Activated naive CD4-positive, alpha-beta T cell treated with anti-CD3 and anti-CD28 coated beads, Interleukin-2, amount 50 U/mL, for 72 hours (primary cell): ENCODE results near the gene TRPM1. TPM values are rescaled to one million over a fixed set of nuclear protein-coding genes. Genes with fewer than 3 reads are reported as not detected.
A peak's percentile ranks its signal among the peaks of the same experiment; 100 is the strongest.

Experiments used
- ATAC-seq, 2 donors: fragments of 150-1000 bp; cut with Tn5 transposase; 2 replicates each; pipeline ENCODE4 v1.10.0; 2021; ENCODE audit warnings: mild to moderate bottlenecking in 2 of 2, moderate library complexity in 2 of 2
- DNase-seq, 2 donors: peaks; one replicate each; pipeline ENCODE4 v3.0.0; 2021 to 2022; ENCODE audit warnings: low spot score in 2 of 2
- H3K27ac Mint-ChIP-seq, 2 donors: one replicate each; pipeline ENCODE4 v1.8.0; 2022; ENCODE audit warnings: mild to moderate bottlenecking in 2 of 2, mixed read lengths in 2 of 2
- H3K36me3 Mint-ChIP-seq, 2 donors: one replicate each; pipeline ENCODE4 v1.8.0; 2022; ENCODE audit warnings: mixed read lengths in 2 of 2
- H3K9me3 Mint-ChIP-seq, 2 donors: one replicate each; pipeline ENCODE4 v1.8.0; 2022; ENCODE audit warnings: mixed read lengths in 2 of 2
- total RNA-seq, 2 donors: library from RNA; stranded (reverse); gene quantifications; one replicate each; pipeline ENCODE4 v1.2.3, GENCODE V29; 2022

The TRPM1 gene
- total RNA-seq, 2 donors from 2014 or later, result not detected

DNA sequence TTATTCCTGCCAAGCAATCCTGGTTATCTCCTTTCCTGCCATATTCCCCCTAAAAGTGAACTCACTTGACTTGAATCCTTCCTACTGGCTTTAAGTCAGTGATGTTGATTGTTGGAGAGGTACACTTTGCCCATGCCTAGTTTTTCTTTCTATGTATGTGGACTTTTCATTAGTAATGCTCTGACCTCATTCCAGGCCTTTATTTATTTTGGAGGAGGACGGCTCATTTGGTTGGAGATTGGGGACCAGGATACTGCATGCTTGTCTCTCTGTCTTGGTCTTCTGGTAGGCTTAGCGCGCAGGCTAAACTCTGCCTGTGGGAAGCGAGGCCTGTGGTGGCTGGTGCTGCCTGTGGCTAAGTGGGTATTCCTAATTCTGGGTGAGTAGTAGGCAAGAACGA lies 81.0 kb downstream of the TRPM1 start:
- H3K27ac Mint-ChIP-seq, result no peak overlapping the region
- DNase-seq (no peak), ATAC-seq (no peak)
- H3K9me3 Mint-ChIP-seq, result no peaks in the 10 kb centered on the region
- no peaks in the 10 kb centered on the region for H3K36me3 Mint-ChIP-seq

DNA sequence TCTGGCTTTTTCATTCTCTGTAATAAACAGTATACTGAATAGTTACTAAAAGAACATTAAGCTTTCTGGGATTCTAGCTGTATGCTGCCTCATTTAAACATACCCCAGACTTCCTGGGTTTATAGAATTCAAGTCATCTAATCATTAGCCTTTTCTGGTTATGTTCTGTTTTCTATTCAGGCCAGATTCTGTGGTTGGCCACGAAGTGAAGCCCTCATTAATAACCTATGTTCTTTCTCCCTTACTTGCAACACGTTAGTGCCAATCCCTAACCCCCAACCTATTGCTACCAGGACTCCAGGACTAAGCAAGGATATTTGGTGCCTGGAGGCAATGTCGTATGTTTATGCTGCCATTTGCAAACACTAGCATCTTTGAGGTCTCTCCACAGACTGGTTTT lies 81.5 kb downstream of the TRPM1 start:
- DNase-seq (no peak), ATAC-seq (no peak)
- no peak overlapping the region for H3K27ac Mint-ChIP-seq
- no peaks in the 10 kb centered on the region for H3K36me3 Mint-ChIP-seq
- H3K9me3 Mint-ChIP-seq, result no peaks in the 10 kb centered on the region

DNA sequence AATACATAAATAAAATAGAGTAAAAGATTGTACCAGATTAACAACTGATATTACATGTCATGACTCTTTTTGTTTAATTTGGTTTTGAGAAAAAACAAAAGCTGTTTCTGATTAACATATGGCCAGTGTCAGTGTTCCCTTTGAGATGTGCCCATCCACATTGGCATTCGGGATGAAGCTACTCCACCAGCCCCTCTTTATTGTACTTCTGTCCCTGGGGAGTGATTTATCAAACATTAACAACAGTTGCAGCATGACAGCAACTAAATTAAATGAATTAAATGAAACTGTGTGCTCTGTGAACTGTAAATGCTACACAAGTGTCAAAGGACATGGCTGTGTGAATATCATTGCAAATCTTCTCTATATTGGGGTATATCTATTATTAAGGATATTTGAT lies 84.2 kb downstream of the TRPM1 start:
- no peak for ATAC-seq
- H3K9me3 Mint-ChIP-seq, result peaks cover 5 to 11% of the 10 kb centered on the region in 2 donors
- H3K27ac Mint-ChIP-seq, result no peak overlapping the region
- peaks cover 7 to 14% of the 10 kb centered on the region in 2 donors for H3K36me3 Mint-ChIP-seq
- no peak for DNase-seq

DNA sequence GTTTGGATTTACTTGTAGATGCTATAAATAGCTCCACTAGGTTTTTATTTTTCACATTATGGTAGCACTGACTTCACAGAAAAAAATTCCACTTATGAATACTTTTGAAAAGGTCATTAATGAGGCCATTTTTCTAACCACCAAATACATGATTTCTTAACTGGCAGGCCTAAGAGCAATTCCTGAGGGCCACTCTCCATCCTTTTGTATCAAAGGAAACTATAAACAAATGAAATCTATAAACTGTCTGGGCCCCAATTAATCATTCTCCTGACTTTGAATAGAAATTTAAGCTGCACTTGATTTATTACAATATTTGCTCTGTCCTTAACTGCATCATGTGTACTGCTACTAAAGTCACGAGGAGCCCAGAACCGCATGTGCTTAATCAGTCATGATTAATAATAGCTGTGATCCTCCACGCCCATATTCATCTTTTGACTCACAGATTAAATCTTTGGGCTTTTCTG lies 85.0 kb downstream of the TRPM1 start:
- Mint-ChIP-seq H3K27ac (no peak overlapping the region), H3K36me3 (peaks cover 10 to 17% of the 10 kb centered on the region in 2 donors), H3K9me3 (peaks cover 10 to 18% of the 10 kb centered on the region in 2 donors)
- DNase-seq (no peak), ATAC-seq (no peak)

DNA sequence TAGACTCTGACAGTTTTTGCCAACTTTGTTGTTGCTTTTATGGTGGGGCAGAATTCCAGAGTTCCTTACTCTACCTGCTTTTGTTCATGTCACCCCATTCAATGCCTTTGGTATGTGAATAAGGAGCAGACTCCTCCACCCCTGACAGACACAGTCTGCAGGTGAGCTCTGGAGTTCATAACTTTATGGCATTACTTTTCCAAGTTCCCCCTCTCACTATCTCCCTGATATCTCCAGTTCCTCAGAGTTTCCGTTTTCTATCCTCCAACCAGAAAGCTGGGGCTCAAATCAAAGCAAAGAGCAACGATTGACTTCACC lies 87.0 kb downstream of the TRPM1 start:
- DNase-seq (no peak), ATAC-seq (no peak)
- peaks cover 10 to 17% of the 10 kb centered on the region in 2 donors for H3K36me3 Mint-ChIP-seq
- H3K27ac Mint-ChIP-seq, result peak overlapping the region in 1 of 2 donors; percentile 8
- H3K9me3 Mint-ChIP-seq, result peaks cover 10 to 18% of the 10 kb centered on the region in 2 donors

DNA sequence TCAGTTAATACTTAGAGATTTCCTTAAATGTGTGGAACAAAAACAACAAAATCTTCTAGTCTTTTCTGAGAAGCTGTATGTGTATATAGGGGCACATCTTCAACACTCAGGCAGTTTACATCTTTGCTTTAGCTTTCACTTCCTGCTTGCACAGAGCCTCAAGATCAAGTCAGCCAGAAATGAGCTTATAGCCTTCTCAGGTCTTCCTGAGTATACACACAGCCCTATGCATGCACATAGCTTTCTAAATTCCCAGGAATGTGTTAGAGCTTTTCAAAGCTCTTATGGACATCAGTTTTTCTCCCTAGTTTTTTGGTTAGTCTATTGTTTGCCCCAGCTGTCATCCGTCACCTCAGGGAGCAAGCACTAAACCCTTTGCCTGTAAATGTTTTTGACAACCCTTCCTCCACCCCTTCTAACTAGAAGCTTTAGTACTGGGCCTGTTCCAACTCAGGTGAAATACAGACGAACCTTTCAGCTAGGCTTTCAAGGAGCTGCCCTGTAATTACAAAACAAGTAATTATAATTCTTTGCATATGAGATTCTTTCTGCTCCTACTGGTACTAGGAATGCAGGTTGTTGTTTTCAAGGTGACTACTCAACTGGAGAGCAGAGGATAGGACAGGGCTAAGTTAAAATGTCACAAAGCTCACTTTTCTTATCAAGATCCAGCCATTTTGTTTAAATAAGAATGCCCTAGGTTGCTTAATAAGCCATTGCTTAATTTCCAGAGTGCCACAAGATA lies 87.5 kb downstream of the TRPM1 start:
- DNase-seq, result no peak

DNA sequence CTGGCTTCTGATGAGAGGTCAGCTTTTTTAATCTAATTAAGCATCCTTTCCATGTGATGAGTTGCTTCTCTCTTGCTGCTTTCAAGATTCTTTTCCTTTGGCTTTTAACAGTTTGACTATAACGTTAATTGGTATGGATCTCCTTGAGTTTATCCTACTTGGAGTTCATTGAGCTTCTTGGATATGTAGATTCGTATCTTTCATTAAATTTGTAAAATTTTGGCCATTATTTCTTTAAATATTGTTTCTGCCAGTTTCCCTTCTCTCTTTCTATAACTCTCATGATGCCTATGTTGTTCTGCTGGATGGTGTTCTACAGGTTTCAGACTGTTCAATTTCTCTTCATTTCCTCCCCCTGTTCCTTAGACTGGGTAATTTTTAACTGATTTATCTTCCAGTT lies 89.1 kb downstream of the TRPM1 start:
- Mint-ChIP-seq H3K27ac (no peak overlapping the region), H3K9me3 (peaks cover 10 to 18% of the 10 kb centered on the region in 2 donors), H3K36me3 (peaks cover 10 to 17% of the 10 kb centered on the region in 2 donors)
- ATAC-seq (no peak), DNase-seq (no peak)

More for the DNA sequence above, 87.5 kb downstream of the TRPM1 start:
- peak overlapping the region in 1 of 2 donors; percentile 8 for H3K27ac Mint-ChIP-seq
- H3K9me3 Mint-ChIP-seq, result peaks cover 10 to 18% of the 10 kb centered on the region in 2 donors
- H3K36me3 Mint-ChIP-seq, result peaks cover 10 to 17% of the 10 kb centered on the region in 2 donors
- ATAC-seq, result peak in 1 of 2 donors; percentile 45

DNA sequence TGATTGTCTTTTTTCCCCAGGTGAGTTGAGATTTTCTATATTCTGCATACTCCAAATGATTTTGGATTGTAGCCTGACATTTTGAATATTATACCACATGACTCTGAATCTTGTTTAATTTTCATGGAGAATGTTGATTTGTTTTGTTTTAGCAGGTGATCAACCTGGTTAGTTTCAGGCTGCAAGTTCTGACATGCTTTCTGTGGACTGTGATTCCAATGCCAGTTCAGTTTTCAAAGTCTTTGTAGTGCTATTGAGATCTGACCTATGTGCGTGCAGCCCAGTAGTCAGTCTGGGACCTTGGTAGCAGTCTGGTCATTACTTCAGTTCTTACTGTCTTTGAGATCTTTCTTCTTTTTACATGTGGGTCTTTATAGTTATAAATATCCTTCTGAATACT lies 91.5 kb downstream of the TRPM1 start:
- no peak overlapping the region for H3K27ac Mint-ChIP-seq
- peaks cover 10 to 17% of the 10 kb centered on the region in 2 donors for H3K36me3 Mint-ChIP-seq
- H3K9me3 Mint-ChIP-seq, result peaks cover 10 to 18% of the 10 kb centered on the region in 2 donors
- no peak for DNase-seq
- ATAC-seq, result no peak

DNA sequence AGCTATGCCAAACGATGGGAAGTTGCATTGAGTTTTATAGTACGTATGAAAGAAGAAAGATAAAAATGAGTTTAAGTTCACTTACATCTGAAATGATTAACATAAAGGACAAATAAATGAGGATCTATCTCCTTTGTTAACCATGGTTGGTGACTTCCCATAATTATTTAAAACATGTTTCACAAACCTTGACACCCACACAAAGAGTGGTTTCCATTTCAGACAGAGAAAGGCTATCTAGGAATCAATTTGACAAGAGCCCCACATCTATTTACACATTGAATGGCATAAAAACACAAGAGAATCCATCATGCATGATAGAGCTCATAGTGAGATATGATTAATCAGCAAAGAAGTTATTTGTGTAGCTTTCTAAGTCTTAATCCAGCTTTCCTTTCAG lies 95.9 kb downstream of the TRPM1 start:
- no peak for ATAC-seq
- Mint-ChIP-seq H3K27ac (no peak overlapping the region), H3K9me3 (no peaks in the 10 kb centered on the region), H3K36me3 (no peaks in the 10 kb centered on the region)
- no peak for DNase-seq

DNA sequence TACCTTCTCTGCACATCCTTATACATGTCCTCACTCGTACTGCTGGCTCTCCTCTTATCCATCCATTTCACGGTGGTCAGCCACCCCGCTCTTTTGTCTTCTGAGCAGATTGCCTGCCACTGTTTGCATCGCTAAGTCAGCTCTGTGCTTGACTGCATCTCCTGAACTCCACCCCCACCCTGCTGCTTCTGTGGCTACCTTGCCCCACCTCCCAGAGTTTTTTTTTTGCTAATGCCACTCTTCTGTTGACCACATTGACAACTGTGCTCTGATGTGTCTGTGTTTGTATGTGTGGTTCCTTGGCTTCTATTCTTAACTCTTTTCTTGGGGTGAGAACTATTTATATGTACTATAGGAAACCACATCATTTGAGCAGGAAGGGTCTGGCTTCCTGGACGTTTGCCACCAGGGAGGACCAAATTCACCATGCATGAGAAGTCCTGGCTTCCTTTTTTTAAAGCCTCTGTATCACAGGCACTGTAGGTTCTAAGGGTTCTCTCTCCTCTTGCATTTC lies 97.2 kb downstream of the TRPM1 start:
- ATAC-seq, result no peak
- Mint-ChIP-seq H3K9me3 (no peaks in the 10 kb centered on the region), H3K27ac (no peak overlapping the region), H3K36me3 (no peaks in the 10 kb centered on the region)
- DNase-seq, result no peak

DNA sequence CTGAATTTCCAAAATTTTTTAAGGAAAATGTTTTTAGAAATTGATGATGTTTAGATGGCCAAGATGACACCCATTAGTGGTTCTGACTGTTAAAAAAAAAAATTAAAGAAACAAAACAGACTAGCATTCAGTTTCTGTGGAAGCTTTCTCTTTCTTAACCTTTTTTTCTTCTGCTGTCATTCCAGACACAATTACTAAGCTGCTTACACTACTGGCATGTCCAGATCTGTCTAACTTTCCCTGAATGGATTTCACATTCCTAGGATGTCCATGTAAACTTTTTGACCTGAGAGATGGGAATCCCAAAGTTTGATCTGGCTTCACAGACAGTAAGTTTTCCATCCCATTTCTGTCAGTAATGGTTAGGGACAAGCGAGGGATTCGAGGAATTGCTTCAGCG lies 99.8 kb downstream of the TRPM1 start:
- H3K9me3 Mint-ChIP-seq, result peaks cover 0 to 4% of the 10 kb centered on the region in 2 donors
- H3K27ac Mint-ChIP-seq, result no peak overlapping the region
- H3K36me3 Mint-ChIP-seq, result peaks cover 0 to 4% of the 10 kb centered on the region in 2 donors
- ATAC-seq (no peak), DNase-seq (no peak)

DNA sequence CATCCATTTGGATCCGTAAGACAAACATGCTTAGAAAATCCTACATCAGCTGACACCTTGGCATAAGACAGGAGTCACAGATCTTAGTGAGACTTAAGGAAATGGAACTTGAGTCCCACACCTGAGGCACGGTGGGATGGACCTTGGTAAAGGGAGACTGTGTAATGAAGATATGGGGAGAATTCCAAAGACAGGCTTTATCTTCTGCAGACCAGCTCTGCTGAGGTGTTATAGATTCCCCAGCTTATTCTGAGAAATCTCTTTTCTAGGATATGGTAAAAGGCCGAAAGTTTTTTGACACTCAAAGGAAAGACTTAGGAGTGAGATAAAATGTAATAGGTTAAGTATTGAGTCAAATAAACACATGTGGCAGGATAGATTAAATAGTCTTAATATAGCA lies 101.8 kb downstream of the TRPM1 start:
- H3K9me3 Mint-ChIP-seq, result peaks cover 0 to 7% of the 10 kb centered on the region in 2 donors

DNA sequence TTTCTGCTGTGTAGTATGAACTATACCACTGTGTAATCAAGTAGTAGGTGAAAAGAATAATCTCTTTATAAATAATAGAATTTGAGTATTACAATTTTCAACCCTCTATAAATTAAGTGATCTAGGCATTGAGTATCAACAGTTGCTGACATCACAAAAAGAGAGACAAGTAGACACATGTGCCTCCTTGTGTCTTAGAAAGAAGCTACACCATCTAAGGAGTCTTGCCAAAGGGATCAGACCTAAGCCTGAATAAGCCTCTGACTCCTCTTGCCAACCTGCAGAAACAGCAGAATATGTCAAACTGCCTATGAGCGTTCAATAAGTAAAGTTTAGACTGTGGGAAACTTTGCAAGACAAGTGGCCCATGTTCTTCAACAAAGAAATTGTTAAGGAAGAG lies 104.3 kb downstream of the TRPM1 start:
- Mint-ChIP-seq H3K27ac (no peak overlapping the region), H3K36me3 (peaks cover 0 to 4% of the 10 kb centered on the region in 2 donors), H3K9me3 (peaks cover 0 to 7% of the 10 kb centered on the region in 2 donors)
- DNase-seq (no peak), ATAC-seq (no peak)

More for the DNA sequence above, 101.8 kb downstream of the TRPM1 start:
- ATAC-seq (no peak), DNase-seq (no peak)
- Mint-ChIP-seq H3K36me3 (peaks cover 0 to 4% of the 10 kb centered on the region in 2 donors), H3K27ac (no peak overlapping the region)

DNA sequence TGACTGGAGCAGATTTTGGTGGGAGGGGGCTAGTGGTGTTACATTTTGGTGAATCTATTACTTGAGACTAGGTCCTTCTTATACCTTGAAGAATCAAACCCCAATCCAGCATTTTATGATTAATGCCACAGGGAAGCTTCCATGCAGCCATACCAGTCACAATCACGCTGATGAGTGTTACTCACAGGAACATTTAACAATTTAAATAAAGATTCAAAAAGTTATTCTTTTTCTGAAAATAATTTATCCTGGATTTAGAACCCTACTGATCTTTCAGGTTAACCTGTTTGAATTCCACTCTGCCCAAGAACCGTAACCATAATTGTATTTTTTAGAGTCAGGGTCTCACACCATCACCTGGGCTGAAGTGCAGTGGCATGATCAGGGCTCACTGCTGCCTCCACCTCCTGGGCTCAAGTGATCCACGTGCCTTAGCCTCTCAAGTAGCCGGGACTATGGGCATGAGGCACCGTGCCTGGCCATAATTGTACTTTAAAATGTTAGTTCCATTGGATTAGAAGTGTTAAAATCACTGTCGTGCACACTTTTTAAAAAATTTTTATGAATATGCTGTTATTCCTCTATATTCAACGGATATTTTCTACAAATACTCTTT lies 109.2 kb downstream of the TRPM1 start:
- ATAC-seq, result no peak
- DNase-seq, result no peak
- Mint-ChIP-seq H3K27ac (peak overlapping the region; percentile 51 to 85), H3K36me3 (peaks cover 6 to 9% of the 10 kb centered on the region in 2 donors), H3K9me3 (peaks cover 0 to 5% of the 10 kb centered on the region in 2 donors)

DNA sequence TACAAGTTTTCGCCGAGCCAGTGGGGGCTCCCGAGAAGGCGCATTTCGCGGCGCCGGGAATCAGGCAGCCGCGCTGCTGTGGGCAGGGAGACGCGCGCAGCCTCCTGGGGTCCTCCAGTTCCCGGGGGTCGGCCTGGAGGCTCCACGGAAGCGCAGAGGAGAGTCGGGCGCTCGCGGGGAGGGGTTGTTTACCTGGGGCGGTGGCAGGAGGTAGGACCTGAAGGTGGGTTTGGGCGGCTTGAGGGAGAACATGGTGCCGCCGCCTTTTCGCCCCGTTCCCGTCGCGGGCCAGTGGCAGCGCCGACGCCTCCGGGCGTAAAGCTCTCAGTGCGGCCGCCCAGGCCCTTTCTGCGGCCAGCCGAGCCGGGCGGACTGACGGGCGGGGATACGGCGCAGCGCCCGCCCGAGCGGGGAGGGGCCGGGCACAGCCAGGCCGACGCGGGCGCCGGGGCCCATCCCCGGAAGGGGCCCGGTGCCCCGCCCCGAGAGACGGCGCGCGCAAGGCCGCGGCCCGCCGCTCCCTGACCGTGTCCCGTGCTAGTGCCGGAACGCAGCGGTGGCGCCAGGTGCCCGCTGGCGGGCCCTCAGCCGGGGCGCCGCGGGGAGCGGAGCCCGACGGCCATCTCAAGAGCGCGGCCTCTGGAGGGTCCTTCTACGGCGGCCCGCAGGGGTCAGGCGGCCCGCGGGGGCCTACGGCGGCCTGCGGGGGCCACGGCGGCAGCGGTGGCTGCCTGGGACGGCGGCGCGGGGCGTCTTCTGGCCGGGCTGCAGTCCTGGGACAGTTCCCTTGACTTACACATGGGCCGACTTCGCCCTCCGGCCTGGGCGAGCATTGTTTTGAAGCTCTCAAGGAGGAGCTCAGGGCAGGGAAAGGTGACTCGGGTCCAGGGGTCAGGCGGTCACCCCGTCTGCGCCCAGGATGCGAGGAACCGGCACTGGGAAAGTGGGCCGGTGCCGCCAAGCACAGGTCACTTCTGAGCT lies 110.0 kb downstream of the TRPM1 start, which contains the start of gene MTMR10:
TSS of gene MTMR10 (minus strand) at position 374 of the 981 bp plus-strand sequence. CDS start at position 252, 122 bp downstream.
- peaks cover 0 to 4% of the 10 kb centered on the region in 2 donors for H3K9me3 Mint-ChIP-seq
- DNase-seq (peak; percentile 75 to 85), ATAC-seq (peak; percentile 96 to 98)
- H3K36me3 Mint-ChIP-seq, result peaks cover 6% of the 10 kb centered on the region in 2 donors
- peak within 1 kb of the TSS; percentile 96 to 98 for H3K27ac Mint-ChIP-seq

DNA sequence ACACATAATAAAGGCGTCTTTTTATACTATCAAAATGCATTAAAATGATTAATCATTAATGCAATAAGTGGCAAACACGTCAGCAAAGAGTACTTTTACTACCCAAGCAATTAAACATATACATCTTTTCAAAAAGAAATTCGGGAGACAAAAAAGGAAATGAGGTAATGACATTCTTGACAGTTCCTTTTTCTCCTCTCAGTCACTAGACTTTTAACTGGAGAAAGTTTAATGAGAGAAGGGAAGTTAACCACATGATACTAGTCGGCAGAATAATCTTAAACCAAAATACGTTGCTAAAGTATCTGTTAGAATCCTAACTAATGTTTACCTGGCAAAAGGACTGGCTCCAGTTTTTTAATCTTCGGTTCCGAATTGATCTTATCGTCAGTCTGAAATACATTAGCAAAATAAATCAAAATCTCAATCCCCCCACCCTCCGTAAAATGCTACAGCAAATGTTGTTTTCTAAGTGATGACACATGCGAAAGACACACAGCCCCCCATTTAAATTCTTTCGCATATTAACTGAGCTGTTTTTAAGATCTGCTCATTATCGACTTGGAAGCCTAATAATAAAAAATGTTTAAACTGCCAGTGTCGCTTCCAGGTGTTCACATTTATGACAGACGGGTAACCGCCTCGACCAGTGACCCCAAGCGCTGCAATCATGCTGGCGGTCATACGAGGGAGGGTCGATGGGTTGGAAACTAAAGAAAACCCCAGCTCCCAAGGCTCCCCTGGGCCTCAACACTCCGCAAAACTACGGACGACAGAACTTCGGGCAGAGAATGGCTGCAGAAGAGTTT lies 110.9 kb downstream of the TRPM1 start:
- H3K9me3 Mint-ChIP-seq, result no peaks in the 10 kb centered on the region

More for the DNA sequence above, 110.9 kb downstream of the TRPM1 start:
- Mint-ChIP-seq H3K27ac (peak overlapping the region; percentile 96 to 98), H3K36me3 (peaks cover 6% of the 10 kb centered on the region in 2 donors)
- ATAC-seq, result peak; percentile 4 to 18
- no peak for DNase-seq
